SKM-1 (cell line): Measurements from ENCODE around the gene VSIG10L.

Experiments
- DNase-seq: peaks from one replicate; lab custom pipeline; 2025; ENCODE audit not compliant: unreplicated experiment; lab: John Stamatoyannopoulos, UW

VSIG10L gene

DNA sequence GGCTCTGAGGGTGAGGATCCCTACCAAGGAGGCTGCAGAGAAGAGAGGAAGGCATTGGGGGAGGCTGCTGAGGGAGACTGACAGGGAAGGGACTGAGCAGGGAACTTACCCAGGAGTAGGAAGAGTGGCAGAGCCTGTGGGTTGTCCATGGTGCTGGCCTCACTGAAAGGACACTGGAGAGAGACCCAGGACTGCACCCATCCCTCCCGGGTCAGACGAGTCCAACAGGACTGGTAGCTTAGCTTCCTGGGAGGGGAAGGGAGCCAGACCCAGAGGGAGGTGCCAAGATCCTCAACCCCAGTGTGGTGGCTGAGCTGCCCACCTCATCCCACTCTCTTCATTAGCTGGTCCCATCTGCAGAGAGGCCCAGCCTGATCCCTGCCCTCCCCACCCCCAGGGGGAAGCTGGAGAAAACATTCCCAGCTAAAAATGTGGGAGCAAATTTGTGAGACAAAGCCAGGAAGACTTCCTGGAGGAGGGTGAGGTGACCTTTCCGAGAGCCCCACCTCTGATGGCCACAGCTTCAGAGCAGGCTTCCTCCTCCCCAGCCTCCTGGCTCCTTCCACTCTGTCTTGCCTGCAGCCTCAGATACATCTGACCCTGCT, at the start of gene VSIG10L:
Gene VSIG10L, minus strand, starts transcription at position 164 of the 605 bp plus-strand sequence. Its CDS starts 15 bp downstream, at position 149.
- no peak for DNase-seq

DNA sequence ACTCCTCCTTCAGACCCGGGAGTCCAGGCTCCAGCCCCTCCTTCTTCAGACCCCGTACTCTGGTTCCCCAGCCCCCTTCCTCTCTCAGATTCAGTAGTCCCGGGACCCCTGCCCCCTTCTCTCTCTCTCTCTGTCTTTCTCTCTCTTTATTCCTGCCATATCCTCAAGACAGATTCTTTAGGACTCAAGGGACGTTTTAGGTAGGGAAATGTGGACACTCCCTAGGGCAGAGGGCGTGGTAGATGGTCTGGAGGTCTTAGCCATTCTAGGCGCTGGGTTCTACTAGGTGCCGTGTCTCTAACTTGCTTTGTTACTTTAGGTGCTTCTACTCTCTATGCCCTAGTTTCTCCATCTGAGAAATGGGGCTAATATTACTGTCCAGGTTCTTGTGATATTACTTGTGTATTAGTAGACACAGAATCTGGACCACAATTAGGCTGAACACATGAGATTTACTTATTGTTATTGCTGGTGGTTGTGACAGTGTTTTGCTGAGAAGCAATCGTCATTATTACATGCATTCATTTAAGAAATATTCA, 49.2 kb upstream of the VSIG10L start:
- no peak for DNase-seq

DNA sequence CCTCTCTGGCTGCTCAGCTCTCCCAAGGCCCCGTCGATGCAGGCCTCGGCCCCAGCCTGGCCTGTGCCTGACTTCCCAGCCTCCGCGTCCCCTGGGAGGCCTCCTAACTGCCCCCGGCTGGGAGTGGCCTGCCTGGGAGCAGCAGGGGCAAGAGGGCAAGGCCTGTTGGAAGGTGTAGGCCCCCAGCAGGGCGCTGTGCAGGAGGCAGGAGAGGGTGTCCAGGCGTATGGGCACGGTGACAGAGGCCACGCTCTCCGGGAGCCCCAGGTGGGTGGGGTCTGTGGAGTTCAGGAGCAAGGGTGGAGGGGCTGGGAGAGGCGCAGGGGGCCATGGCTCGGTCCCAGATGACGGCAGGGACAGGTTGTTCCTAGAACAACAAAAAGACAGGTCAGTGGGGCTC, 47.2 kb upstream of the VSIG10L start:
- DNase-seq, result no peak

DNA sequence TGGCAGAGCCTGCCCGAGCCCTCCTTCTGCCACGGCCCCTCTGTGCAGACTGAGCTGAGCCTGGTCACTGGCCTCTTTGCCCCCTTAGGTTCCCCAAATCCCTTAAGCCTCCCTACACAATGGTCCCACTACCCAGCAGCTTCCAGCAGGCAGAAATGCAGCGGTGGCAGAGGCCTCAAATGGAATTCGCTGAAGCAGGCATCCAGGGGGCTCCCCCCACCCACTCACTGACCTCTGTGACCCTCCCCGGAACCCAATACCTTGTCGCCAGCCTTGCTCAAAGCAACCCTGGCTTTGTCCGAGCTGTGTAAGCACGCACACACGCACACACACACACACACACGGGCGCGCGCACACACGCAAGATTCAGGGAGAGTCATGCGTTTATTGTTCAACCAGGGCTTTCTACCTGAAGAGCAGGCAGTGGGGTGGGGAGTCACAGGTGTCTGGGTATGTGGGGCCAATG, 46.0 kb upstream of the VSIG10L start, which contains the start of gene LIM2:
Gene LIM2, minus strand, starts transcription at position 51 of the 466 bp plus-strand sequence. CDS start 531 bp downstream, outside the sequence.
- no peak for DNase-seq

DNA sequence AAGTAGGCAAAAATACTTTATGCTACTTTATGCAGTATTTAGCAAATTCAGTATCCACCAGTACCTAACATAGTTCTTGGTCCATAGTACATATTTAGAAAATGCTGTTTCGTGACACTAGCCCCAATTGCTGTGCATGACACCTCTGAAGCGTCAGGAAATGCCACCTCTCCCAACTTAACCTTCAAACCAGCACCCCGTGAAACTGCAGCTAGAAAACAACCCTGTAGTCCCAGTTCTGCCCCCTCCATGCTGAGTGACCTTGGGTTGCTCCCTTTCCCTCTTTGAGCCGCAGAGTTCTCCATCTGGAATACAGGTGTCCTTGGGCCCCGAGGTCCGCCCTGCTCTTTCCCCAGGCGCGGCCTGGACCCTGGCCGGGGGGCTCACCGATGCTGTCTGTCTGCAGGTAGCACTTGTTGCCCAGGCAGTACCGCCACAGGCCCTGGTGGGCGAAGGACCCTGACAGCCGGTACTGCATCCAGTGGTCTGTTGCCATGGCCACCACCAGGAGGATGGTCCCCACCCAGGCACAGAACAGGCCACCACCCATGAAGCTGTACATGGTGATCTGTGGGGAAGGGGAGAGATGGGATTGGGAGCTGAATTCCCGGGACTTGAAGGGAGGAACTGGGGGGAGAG, 45.1 kb upstream of the VSIG10L start:
- DNase-seq, result no peak

DNA sequence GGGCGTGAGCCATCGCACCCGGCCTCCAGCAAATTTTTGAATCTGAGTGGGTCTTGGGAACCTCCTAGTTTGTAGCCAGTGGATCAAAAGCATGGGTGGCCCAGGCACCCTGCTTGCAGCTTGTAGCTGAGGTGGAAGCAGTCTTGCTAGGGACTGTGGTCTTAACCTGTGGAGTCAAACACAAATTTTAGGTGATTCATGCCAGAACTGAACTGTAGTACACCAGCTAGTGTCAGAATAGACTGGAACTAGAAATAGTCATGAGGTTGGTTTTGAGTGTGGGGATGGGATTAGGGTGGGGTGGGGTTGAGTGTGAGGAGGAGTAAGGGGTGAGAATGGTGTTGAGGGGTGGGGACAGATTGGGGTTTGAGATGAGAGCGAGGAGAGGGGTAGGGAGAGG, 40.1 kb upstream of the VSIG10L start:
- DNase-seq, result no peak

DNA sequence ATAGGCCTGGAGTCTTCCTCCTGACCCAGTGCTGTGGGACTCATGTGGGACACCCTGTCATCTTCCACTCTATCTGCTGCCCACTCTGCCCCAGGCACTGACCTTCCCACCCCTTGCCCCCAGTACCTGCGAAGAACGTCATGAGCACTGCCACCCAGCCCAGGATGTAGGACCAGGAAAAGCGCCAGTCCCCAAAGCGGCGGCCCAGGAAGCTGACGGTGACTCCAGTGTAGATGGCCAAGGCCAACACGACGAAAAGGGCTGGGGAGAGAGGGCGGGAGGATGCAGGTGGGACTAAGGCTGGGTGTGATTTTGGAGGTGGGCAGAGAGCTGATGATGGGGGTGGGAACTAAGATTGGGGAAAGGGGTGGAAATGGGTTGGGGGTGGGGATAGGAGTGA, 38.4 kb upstream of the VSIG10L start:
- DNase-seq, result no peak

DNA sequence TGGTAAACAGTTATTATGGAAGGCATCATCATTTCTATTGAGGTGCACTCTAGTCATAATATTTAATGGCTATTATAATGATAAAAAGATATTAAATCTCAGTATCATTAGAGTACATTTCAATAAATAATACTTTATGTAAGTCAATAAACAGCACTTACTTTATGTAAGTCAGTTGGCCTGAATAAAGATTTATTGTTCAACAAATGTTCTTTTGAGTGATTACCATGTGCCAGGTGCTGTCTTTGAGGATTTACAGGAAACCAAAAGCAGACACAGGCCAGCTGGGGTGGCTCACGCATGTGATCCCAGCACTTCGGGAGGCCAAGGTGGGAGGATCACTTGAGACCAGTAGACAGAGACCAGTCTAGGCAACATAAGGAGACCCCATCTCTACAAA, 35.5 kb upstream of the VSIG10L start:
- DNase-seq, result no peak

DNA sequence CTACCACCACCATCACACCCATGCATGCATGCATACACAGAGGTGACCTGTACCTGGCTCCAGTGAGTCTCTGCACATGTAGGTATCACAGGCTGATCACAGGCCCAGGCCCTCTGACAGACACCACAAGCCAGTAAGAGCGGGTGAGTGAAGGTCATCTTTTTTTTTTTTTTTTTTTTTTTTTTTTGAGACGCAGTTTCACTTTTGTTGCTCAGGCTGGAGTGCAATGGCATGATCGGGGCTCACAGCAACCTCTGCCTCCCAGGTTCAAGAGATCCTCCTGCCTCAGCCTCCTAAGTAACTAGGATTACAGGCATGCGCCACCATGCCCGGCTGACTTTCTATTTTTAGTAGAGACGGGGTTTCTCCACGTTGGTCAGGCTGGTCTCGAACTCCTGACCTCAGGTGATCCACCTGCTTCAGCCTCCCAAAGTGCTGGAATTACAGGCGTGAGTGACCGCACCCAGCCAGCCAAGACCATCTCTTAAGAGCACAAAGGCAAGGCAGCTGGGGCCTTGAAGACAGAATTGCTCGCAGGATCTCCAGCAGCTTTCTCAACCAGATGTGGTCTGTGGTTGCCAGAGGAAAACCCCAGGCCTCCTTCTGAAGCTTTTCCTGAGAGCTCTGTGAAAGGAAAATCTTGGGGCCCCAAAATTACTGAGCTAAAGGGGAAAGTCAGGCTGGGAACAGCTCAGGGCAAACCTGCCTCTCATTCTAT, 33.7 kb upstream of the VSIG10L start:
- DNase-seq, result no peak

DNA sequence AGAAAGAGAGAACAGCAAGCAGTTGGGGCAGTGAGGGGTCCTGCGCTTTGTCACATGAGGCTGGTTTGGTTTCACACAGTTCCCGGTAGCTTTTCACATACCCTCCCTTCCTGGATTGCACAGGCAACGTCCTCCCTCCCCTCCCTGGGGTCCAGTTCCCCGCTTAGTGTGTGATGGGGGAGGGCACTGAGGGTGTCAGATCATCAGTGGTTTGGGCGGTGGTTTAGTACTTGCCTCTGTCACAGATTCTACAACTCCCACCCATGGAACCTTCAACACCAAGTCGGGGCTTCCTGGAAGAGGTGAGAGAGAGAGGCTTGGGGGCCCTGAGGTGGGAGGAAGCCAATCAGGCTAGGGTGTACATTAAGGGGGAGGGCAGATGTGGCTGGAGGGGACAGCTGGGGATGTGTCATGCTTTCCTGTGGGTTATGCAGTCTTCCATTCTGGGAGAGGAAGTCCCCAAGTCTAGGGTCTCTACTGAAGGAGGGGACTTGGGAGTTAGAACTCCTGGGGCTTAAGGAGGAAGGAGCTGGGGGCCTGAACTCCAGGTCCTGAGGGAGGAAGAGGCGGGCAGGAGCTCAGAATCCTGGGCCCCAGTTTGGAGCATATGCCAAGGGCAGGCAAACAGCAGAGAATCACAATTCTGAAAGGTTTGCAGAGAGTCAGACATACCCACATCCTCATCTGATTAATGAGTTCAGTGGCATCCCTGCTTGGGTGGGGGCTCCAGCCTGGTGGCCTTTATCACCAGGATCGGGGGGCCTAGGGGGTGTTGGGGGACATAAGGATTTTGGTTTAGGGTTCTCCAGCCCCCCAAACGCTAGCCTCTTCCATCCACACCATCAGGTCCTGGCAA, 30.9 kb upstream of the VSIG10L start, which contains the start of gene NKG7:
Gene NKG7, minus strand, starts transcription at position 6 of the 856 bp plus-strand sequence. CDS start 119 bp downstream, outside the sequence.
- DNase-seq, result peak; percentile 62

DNA sequence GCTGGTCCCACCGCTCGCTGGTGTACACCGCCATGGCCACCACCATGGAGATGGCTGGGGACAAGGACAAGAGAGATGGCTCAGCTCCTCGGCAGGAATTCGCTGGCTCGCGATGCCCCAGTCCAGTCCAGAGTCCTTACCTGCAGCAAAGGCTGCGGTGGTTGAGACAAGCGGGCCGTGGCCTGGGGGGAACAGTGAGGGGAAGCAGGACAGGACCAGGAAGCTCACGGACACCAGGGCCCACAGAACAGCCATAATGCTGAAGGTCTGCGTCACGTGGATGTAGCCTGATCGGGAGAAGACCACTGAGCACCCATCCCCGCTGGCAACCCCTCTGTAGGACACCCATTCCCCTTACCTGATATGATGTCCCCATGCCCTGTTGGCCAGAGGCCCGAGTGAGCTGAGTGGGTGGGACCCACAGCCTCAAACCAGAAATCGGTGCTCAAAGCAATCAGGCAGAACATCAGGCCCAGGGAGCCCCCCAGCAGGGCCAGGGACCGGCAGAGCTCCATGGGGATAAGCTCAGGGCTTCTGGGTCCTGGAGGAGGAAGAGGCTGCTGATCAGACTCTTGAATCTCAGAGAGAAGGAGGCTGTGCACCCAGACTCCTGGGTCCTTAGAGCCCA, 30.2 kb upstream of the VSIG10L start:
- no peak for DNase-seq

DNA sequence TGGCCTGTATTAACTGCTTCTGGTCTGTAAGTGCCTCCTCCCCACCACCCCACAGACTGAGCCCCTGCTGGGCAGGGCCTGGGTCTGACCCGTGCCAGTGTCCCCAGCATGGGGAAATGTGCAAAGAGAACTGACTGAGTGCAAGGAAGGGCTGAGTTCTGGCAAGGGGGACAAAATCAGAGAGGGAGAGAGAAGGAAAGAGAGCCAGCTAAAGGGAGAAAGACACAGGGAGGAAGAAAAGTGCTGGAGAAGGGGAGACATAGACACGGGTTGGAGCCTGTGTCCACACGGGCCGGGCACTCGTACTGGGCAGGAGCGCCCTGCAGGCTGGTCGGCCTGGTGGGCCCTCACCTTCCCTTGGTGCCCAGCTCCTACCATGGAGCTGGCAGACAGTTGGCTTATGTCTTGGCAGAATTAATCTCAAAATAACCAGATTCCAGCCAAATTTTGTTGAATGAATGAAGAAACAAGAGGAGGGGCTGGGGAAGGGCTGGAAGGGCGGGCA, 29.3 kb upstream of the VSIG10L start:
- DNase-seq, result no peak

DNA sequence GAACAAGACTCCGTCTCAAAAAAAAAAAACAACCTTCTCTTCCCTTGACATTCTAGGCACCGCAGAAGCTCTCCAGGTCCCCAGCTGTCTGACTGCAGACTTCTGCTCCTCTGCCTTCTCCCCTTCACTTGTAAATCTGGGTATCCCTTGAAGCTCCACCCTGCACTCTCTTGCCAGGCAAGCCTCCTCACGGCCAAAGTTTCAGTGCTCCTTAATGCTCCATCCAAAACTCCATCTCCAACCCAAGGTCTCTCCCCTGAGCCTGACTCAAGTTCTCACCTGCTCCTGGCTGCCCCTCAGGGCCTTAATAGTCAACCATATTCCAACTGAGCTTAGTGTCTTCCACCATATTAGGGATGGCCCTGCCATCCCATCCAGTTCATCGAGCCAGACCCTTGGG, 28.3 kb upstream of the VSIG10L start:
- DNase-seq, result no peak

DNA sequence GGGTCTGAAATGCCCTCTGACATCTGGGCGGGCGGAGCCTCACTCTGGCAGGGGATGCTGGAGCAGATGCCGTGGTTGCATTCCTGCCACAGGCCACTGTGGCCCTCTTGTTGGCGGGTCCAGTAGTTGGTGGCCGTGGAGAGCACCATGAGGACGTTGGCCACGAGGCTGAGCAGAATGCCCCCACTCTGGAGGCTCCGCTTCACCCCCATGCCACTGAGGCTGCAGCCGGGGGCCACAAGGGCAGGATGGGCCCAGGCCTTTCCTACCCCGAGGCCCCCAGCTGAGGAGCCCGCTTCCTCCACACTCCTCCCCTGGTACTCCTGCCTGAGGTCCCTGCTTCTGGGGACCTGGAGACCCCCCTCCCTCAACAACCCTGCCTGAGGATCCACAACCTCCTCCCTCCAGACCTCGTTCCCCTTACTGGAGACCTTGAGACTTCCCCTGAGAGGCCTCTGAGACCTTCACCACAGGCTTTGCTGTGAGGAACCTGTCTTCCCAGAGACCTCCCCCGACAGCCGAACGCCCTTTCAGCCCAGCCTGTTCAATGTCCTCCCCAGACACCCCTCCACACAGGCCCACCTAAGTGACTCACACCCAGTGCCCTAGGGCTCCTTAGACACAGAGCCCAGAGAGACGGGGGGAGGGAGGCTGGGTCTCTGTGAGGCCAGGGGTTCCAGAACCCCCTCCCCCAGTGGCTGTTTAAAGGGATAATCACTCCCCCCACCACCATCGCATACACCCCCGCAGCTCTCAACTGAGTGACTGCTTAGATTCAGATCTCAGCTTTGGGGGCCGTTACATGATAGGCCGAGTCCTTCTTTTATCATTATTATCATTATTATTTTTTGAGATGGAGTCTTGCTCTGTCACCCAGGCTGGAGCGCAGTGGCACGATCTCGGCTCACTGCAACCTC, 26.7 kb upstream of the VSIG10L start, which contains the start of gene CLDND2:
Gene CLDND2, minus strand, starts transcription at position 638 of the 917 bp plus-strand sequence. Its CDS starts 426 bp downstream, at position 212.
- peak; percentile 13 for DNase-seq

DNA sequence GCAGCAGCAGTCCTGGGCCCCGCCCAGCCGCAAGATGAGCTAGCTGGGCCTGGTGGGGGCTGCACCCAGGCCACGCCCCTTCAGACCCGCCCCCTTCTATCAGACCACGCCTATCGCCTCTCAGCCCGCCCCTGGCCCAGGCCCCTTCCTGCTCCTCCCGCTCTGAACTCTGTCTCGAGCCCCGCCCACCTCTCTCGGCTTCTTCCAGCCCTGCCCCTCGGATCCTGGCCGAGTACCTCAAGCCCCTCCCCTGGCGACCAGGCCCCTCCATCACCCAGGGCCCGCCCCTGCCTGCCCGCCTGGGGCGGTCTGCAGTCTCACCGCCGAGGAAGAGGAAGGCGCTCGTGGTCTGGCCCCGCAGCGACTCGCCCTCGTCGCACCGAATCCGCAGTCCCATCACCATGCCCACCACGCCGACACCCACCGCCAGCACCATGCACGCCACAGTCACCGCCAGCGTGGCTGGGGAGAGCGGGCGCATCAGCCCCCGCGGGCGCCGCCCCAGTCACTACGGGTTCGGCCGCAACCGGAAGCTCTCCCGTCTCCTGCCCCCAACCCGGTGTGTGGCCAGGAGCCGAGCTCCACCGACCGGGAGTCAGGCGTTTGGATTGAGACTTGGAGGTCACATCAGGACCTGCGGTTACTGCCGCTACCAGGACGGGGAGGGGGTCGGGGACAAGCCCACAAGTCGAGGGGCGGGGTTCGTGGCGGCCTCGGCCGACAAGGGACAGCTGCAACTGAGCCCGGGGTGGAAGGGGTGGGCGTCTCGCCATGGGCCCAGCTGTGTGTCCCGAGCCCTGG, 25.8 kb upstream of the VSIG10L start:
- peak; percentile 70 for DNase-seq

DNA sequence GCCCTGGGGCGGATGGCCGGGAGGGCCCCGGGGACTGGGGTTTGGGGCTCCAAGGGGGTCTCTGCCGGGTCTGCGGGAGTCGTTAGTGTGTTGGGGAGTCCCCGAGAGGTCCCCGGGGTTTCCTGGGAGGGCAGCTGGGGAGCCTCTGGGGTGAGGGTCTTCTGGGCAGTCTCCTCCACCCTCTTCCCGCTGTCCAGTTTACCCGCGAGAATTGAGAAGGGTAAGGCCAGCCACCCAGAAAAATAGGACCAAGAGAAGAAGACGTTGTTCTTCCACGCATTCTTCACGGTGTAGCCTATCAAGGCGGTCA, 25.3 kb upstream of the VSIG10L start:
- DNase-seq, result no peak

DNA sequence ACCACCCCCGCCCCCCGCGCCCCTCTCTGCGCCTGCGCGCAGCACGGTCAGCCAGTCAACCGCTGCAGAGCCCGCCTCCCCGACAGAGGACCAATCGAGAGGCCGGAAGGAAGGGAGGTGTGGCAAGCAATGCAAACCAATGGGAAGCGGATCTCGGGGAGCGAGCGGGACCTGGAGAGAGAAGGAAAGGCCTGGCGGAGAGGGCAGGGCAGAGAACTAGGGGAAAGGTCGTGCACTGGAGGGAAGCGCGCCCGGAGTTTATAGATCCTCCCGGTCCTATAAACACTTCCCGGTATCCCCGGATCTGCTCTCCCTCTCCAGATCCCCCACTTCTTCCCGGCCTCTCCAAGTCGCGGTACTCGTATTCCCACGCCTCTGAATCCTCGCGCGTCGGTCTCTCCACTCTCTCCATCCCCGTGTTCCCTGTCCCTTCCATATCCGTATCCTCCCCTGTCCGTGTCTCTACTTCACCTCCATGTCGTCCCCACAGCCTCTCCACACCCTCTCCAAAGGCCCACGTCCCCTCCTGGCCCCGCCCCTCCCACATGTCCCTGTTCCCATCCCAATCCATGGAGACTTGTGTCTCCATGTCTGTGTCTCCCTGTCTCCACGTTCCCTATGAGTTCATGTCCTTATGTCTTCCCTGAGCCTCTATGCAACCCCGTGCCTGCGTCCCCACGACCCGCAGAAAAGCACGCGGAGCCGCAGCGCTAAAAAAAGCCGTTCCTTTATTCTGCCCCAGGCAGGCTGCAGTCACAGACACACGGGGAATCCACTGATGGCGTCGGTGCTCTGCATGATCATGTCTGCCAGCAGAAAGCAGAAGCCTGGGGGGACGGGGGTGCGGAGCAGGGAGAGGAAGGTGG, 24.7 kb upstream of the VSIG10L start:
- peak; percentile 83 for DNase-seq
